ENCODE data around the gene HMG20A. TPM values are rescaled to one million over a fixed set of nuclear protein-coding genes. Genes with fewer than 3 reads are reported as not detected.
A peak's percentile ranks its signal among the peaks of the same experiment; 100 is the strongest.

The HMG20A gene
- total and polyA plus RNA-seq, 9 of the 15 experiments (the other 6 are each of a cell fraction or from before 2014, with no cell fraction given), result 25.0 to 68.1 (median 38.9) TPM

DNA sequence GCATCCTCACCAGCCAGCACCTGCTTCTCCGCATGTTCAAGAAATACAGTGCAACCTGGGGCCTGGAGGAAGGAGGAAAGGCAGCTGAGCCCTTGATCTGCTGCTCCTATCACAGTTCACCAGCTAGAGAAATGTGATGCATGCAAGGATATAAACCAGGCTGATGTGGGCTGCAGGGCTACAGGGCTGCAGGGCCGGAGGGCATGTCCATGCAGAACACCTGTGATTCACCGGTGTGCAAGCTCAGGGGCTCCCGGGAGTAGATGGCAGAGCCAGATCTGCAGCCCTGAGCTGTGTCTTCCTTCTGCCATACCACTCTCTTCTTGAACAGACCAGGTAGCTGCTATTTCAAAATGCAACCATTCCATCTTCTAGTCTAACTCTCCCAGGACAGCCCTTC is 84.9 kb downstream of the HMG20A start:
- H3K27me3 ChIP-seq (ENCODE audit: control insufficient read depth in 2 of 2, insufficient read depth in 2 of 2, low read length in 2 of 2), result peaks cover 0 to 27% of the 10 kb centered on the region in 2 experiments; a peak in 3 of 5 replicates
- ATAC-seq, result no peak
- no peaks in the 10 kb centered on the region for H3K36me3 ChIP-seq (ENCODE audit: control insufficient read depth, insufficient read depth, low read length)
- no peak overlapping the region for H3K4me2 ChIP-seq (ENCODE audit: insufficient read depth, low read length)
- no peaks in the 10 kb centered on the region for H3K9me3 ChIP-seq (replicated peaks; ENCODE audit: control insufficient read depth, insufficient read depth, low read depth, low read length)
- no peak overlapping the region for H3K27ac ChIP-seq (ENCODE audit: extremely low read depth, low read depth, low read length)
- ChIA-PET CTCF (ENCODE audit: low intra/inter-chr PET ratio) (no interaction called here), POLR2A (no interaction called here)
- no peak for DNase-seq (ENCODE audit: extremely low read depth in 1 of 4, low spot score in 3 of 4)
- H2AFZ ChIP-seq (ENCODE audit: low read depth, low read length), result no peak overlapping the region
- 35% methylated on average over 4 of the region's 4 CpGs for WGBS (ENCODE audit: insufficient coverage, low coverage, missing lambda C conversion rate)
- H3K79me2 ChIP-seq (ENCODE audit: control insufficient read depth, insufficient read depth, low read length), result no peaks in the 10 kb centered on the region
- no peak for FAIRE-seq
- H3K9ac ChIP-seq (ENCODE audit: insufficient read depth in 1 of 2, low read depth in 2 of 2, low read length in 2 of 2), result peak overlapping the region in 1 of 2 experiments; percentile 46; a peak in 2 of 4 replicates
- H4K20me1 ChIP-seq (replicated peaks; ENCODE audit: control insufficient read depth, insufficient read depth, low read length), result no peaks in the 10 kb centered on the region; the same call in 1 of the 2 replicates
- in situ Hi-C loops (cut with MboI), result loop anchor here (10.0 kb wide), 1 partner anchor 481 kb away; no protein-coding TSS in a partner anchor
- no TSS peak for BruUV-seq (replicated peaks)
- H3K4me1 ChIP-seq (replicated peaks in 1 of 2; ENCODE audit: control insufficient read depth in 2 of 2, insufficient read depth in 2 of 2, low read length in 2 of 2), result peaks cover 5 to 6% of the 10 kb centered on the region in 2 experiments; a peak in 3 of 5 replicates
- intact Hi-C loops (cut with micrococcal nuclease), result no loop called here
- no peaks in the 10 kb centered on the region for H3K9me1 ChIP-seq (ENCODE audit: control insufficient read depth, insufficient read depth, low read length)
- H3K4me3 ChIP-seq, result no peak overlapping the region
- no peak for TF ChIP-seq SRSF9 (IDR thresholded peaks at IDR 0.05; ENCODE audit: borderline replicate concordance, low read depth, low read length)
- no peak for TF ChIP-seq MTA1 (IDR thresholded peaks at IDR 0.05; ENCODE audit: borderline replicate concordance)
- TF ChIP-seq NELFE (IDR thresholded peaks at IDR 0.05; ENCODE audit: insufficient read depth, insufficient read length), result no peak
- TF ChIP-seq SP2 (IDR thresholded peaks at IDR 0.05; ENCODE audit: extremely low read depth, low read depth, low read length, poor library complexity, severe bottlenecking), result no peak
- TF ChIP-seq GTF2E2 (tag; IDR thresholded peaks at IDR 0.05), result no peak
- TF ChIP-seq POLR2AphosphoS2 (IDR thresholded peaks at IDR 0.05; ENCODE audit: low read length), result no peak
- TF ChIP-seq THAP12 (CRISPR knock-in tag; IDR thresholded peaks at IDR 0.05), result no peak
- TF ChIP-seq HOMEZ (CRISPR knock-in tag; IDR thresholded peaks at IDR 0.05), result no peak
- no peak for TF ChIP-seq TSC22D4 (tag; IDR thresholded peaks at IDR 0.05)
- TF ChIP-seq TAL1 (IDR thresholded peaks at IDR 0.05), result no peak
- TF ChIP-seq AFF4 (CRISPR knock-in tag; IDR thresholded peaks at IDR 0.05), result no peak
- no peak for TF ChIP-seq C11orf30 (IDR thresholded peaks at IDR 0.05; ENCODE audit: low read depth)
- no peak for TF ChIP-seq ID3 (CRISPR knock-in tag; IDR thresholded peaks at IDR 0.05)
- TF ChIP-seq ID3 (tag; IDR thresholded peaks at IDR 0.05), result no peak
- no peak for TF ChIP-seq ZNF347 (CRISPR knock-in tag; IDR thresholded peaks at IDR 0.05; ENCODE audit: low read depth)
